Measurements from ENCODE around the gene MAGEB17. TPM values are rescaled to one million over a fixed set of nuclear protein-coding genes. Genes with fewer than 3 reads are reported as not detected.

The MAGEB17 gene
- total and polyA plus RNA-seq, 9 donors = 0.09 to 0.36 (median 0.19) TPM; not detected in 3

Other genes with a start within 250 kb of the MAGEB17 start
- gene GRPR, start 43.9 kb upstream of the MAGEB17 start, total RNA-seq = 0.71 TPM
- gene GRPR, start 43.9 kb upstream of the MAGEB17 start, polyA plus RNA-seq (ENCODE audit: insufficient read depth in 1 of 8, insufficient read length in 8 of 8, low replicate concordance in 1 of 8) = under 1 TPM; 0.48 to 0.81 (median 0.66) TPM